ENCODE data around the gene CSTPP1.
"Not testable (repeated sequence)": the region's sequence is repeated elsewhere in the genome, so short reads cannot be mapped to it uniquely, and the experiment has no call there.

Gene CSTPP1

DNA sequence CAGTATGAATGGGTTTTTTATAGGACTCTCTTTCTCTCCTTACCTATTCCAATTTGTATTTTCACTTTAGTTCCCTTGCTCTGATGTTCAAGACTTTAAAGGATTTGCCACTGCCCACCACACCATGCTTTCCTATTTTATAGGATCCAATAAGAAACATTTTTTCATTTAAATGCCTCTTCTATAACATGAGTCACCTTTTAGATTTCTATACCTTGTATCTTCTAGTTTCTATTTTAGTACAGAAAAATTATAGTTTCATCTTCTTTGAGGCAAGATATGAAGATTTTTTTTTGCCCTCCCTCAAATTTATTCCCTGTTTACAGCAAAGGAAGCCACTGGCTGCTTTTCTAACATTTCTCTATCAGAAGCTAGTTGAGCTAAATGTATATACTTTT, 163.4 kb downstream of the CSTPP1 start:
- no peak for DNase-seq (ENCODE audit: low read depth in 2 of 2)

DNA sequence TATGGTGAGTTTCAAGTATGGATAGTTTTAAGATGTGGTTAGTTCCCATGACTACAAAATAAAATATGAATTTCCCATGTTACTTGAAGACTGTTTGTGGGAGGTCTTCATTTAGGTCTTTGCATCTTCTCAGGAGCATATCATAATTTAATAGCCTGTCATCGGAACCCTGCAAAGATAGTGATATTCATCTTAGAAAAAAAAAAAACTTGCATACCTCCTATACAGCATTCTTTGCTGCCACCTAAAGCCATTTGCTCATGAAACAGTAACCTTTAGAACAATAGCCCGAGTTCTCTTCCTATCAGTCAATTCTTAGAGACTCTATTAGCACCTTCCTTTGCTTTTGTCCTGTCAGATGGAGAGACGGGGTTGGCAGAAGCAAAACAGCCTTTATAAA, 164.8 kb downstream of the CSTPP1 start:
- no peak for DNase-seq (ENCODE audit: low read depth in 2 of 2)

DNA sequence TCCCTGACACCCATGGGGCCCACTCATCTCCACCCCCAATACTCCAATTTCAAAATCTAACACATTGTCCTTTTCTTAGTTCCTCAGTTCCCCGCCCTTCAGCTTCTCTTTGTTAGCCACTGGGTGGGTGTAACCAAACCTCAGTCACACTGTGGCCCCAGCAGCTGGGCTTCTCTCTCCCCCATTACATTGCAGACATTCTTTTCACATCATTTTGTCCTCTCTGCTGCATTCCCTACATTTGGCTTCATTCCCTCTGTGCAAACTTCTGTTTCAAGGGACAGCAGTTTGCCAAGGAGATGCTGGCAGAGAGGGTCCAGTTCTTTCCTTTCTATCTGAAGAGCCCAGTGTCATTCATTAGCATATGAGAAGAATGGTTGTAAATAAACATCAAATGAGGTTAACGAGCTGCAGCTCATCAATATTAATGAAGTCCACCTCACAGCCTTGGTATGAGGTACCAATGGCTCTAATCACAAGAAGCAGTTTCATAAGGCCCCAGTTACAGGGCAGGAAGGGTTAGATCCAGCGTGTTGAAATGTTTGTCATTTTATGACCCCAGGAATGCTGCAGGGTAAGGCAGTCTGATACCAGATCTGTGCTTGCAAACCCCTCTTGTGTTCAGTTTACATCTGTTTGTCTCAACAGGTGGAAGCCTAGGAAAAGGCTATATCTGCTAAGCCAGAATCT, 167.8 kb downstream of the CSTPP1 start:
- DNase-seq (ENCODE audit: low read depth in 2 of 2), result no peak

DNA sequence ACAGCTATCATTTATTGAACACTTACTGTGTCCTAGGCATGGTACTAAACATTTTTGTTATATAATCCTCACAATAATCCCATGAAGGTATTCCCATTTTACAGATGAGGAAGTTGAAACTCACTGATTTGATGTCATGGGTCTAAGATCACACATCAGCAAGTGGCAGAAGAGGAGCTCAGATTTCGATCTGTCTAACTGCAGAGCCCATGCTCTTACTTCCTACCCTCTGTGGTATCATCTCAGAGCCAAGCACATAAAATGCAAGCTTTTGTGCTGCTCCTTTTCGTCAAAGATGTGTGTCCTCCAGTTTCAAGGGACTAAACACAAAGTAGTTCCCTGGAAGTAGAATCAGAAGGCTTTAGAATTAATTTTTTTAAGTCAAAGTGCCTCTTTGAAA, 169.0 kb downstream of the CSTPP1 start:
- no peak for DNase-seq (ENCODE audit: low read depth in 2 of 2)

DNA sequence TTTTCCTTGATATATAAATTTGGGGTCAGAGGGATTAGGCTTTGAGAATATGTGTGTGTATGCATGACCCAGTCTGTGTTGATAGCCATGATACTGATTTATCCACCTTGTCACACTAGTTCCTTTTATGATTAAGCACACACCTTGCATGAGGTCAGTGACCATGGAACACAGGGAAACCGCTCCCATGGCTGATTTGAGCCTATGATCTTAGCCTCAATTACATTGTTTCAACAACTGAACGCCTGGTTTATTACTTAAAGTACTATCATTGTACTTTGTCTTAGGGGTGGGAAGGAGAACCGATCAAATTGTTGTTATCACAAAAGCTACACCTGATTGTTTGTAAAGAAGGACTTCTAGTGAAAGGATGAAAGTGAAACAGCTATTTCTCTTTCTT, 169.4 kb downstream of the CSTPP1 start:
- no peak for DNase-seq (ENCODE audit: low read depth in 2 of 2)

DNA sequence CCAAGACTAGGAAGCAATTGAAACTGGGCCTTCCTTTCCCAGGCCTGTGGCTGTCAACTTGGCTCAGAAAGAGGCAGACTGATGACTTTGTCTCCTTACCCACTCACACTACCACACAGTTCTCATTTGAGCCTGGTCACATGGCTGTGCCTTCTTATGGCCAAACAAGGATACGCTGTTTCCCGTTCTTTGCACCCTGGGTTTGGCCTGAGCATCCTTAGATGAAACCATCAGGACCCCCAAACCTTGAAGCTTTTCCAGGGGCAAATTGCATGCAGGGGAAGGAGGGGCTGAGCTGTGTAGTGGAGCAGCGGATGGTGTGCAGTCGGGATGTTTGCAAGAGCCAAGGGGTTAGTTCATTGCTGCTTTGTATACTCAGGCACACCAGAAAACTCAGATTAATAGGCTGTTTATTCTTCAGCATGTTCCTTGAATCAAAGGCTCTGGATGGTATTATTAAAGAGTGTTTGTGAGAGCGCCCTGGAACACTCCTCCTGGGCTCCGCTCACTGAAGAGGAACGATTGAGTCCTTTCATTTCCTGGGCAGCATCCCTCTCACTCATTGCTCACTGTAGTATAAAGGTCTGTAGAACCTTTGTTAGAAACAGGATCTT, 170.3 kb downstream of the CSTPP1 start:
- DNase-seq (ENCODE audit: low read depth in 2 of 2), result no peak

DNA sequence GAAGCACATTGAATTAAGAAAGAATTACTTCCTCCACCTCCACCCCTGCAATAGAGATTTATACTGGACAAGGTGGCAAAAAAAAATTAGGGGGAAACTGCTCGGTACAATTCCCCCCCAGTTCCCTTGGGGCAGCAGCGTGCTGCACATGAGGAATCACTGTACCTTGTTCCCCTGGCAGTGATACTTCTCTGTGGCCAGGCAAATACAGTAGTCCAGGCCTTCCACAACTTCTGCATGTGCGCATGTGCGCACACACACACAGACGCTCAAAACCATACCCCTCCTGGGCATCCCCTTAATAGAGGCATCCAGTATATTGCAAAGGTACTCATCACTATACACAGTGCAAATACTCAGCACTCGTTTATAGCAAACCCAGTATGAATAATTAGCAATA, 171.2 kb downstream of the CSTPP1 start:
- DNase-seq (ENCODE audit: low read depth in 2 of 2), result no peak

DNA sequence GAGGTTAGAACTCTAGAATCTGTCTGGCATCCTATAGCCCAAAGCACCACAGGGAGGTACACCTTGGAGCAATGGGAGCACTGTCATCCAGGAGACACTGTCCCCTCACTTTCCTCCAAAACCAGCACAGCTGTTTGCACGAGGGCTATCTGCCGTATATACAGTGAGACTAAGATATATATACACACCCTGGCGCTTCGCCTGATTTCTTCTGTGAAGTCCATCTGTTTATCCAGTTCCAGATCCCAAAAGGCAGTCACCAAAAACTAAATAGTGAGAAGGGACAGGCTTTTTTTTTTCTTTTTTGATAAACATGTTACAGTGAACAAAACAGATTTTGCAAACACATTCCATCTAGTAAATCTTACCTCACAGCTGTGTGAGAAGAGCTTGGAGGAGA, 171.7 kb downstream of the CSTPP1 start:
- no peak for DNase-seq (ENCODE audit: low read depth in 2 of 2)

DNA sequence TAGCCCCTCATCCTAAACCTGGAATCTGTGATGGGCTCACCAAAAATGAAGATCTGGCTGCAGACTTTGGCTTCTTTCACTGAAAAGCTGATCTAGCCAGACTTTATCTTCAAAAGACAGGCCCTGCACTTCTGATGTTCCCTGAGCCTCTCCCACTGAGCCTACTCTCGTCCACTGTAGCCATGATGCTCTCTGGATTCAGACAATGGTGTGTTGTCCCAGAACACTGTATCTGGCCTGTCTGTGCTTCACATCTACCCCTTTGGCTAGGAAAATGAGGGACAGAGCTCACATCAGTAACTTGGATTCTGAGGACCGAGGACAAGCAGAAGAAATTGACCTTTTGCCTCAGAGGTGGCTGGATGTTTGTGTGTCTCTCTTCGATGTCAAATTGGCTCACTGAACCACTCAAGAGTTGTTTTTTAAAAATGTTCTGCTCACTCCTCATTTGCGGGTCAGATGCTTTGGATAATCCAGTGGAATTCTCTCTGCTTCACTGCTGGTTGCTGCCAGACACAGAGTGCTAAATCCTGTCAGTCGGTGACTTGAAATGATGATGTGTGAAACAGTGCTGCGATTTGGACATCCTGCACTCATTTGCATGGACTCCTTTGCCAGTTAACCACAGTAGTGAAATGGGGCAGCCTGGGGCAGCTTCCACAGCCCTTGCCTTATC, 172.6 kb downstream of the CSTPP1 start:
- DNase-seq (ENCODE audit: low read depth in 2 of 2), result no peak

DNA sequence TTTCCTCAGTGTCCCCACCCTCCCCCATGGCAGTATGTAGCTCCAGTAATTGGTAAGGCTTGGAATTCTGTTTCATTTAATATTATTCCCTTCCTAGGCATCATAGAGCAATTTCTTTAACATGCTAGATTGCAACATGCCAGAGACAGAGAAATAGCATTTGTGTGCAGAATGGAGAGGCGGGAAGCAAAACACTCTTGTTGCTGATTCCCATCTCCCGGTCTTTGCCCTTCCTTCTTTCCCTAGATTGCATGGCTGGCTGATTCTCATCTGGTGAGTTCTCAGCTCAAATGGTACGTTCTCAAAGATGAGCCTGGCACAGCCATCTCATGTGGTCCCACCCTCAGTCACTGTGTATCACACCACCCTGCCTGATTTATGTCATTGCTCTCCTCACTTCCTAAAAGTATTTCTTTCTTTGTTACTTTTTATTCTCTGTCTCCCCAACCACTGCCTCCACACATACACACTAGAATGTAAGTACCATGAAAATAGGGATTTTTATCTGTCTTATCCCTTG, 173.2 kb downstream of the CSTPP1 start:
- no peak for DNase-seq (ENCODE audit: low read depth in 2 of 2)

DNA sequence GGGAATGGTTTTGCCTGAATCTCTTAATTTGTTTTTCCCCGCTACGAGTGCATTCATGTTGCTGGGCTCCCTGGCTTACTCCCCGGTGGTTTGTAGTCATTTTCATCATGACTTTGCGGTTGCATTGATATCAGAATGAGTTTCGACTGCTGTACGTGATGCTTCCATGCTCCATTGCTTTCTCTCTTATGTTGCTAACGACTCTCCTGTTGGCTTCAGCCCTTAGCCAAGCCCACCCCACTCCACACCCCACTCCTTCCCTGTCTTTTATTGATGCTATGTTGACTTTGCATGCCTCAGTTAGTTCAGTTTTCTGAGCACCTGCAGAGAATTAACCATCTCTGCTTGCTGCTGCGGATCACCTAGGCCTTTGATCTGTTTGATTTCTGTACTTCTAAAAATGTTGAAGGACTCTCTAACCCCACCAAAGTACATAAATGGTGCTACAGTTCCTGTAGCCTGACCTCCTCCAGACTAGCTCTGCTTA, 174.8 kb downstream of the CSTPP1 start:
- no peak for DNase-seq (ENCODE audit: low read depth in 2 of 2)

DNA sequence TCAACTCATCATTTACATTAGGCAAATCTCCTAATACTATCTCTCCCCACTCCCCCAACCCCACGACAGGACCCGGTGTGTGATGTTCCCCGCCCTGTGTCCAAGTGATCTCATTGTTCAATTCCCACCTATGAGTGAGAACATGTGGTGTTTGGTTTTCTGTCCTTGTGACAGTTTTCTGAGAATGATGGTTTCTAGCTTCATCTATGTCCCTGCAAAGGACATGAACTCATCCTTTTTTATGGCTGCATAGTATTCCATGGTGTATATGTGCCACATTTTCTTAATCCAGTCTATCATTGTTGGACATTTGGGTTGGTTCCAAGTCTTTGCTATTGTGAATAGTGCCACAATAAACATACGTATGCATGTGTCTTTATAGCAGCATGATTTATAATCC, 176.4 kb downstream of the CSTPP1 start:
- DNase-seq (ENCODE audit: low read depth in 2 of 2), result not testable (repeated sequence)

DNA sequence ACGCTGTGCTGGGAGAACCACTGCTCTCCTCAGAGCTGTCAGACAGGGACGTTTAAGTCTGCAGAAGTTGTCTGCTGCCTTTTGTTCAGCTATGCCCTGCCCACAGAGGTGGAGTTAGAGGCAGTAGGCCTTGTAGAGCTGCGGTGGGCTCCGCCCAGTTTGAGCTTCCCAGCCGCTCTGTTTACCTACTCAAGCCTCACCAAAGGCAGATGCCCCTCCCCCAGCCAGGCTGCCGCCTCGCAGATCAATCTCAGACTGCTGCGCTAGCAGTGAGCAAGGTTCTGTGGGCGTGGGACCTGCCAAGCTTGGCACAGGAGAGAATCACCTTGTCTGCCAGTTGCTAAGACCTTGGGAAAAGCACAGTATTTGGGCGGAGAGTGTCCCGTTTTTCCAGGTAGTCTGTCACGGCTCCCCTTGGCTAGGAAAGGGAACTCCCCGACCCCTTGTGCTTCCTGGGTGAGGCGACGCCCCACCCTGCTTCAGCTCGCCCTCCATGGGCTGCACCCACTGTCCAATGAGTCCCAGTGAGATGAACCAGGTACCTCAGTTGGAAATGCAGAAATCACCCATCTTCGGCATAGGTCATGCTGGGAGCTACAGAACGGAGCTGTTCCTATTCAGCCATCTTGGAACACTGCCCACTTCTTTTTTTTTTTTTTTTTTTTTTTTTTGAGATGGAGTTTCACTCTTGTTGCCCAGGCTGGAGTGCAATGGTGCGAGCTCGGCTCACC, 182.6 kb downstream of the CSTPP1 start:
- DNase-seq (ENCODE audit: low read depth in 2 of 2), result not testable (repeated sequence)

DNA sequence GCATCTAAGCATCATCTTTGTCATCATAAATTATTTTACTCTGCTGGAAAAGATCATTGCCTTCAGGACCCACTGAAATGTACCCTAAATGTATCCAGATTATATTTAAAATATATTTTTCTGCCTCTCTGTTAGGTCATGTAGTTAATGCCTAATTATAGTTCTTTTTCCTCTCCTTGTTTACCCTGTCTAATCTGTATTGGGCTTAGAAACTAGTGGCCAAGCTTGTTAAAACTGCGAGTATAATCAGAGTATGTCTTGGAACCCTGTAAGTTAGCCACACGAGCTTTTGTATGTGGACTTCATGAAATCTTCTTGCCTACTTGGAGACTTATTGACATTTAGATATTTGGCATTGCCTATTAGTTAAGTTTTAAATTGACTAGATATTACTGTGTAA, 184.5 kb downstream of the CSTPP1 start:
- DNase-seq (ENCODE audit: low read depth in 2 of 2), result no peak

DNA sequence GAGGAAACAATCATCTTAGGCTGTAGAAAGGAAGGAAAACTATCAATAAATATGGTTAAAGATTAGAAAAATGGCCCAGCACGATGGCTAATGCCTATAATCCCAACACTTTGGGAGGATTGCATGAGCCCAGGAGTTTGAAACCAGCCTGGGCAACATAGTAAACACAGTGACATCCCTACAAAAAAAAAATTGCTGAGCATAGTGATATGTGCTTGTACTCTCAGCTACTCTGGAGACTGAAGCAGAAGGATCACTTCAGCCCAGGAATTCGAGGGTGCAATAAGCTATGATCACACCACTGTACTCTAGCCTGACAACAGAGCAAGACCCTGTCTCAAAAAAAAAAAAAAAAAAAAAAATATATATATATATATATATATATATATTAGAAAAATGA, 185.2 kb downstream of the CSTPP1 start:
- DNase-seq (ENCODE audit: low read depth in 2 of 2), result no peak

DNA sequence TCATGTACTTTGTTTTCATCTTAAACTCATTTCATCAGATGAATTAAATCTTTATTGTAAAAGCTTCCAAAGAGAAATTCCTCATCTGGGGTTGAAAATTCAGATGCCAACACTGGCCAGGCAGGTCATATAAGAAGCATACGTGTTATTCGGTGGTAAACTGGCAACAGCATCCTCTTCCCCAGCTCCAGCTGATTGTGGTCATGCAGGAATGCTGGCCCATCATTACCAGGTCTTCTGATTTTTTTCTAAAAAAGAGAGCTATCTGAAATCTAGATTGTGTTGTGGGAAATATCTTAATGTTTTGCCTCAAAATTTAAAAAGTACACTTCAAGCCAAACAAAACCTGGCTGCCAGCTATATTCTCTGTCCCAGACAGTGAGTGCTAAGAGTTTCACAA, 186.5 kb downstream of the CSTPP1 start:
- DNase-seq (ENCODE audit: low read depth in 2 of 2), result no peak

DNA sequence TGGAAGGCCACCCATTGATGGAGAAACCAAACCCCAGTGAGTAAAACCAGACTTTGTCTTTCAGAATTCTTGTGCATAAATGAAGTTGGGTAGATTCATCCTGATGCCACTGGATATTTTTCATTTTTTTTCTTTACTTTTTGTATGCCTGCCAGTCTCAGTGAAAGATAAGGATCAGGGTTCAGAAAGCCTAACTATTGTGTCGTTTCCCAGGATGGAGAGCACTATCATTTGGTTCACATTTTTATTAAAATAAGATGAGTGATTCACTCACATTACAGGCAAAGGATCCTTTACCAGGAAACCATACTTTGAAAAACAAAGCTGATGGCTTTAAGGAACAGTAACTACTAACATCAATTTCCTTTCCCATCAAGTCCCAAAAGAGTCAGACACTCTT, 188.1 kb downstream of the CSTPP1 start:
- no peak for DNase-seq (ENCODE audit: low read depth in 2 of 2)

DNA sequence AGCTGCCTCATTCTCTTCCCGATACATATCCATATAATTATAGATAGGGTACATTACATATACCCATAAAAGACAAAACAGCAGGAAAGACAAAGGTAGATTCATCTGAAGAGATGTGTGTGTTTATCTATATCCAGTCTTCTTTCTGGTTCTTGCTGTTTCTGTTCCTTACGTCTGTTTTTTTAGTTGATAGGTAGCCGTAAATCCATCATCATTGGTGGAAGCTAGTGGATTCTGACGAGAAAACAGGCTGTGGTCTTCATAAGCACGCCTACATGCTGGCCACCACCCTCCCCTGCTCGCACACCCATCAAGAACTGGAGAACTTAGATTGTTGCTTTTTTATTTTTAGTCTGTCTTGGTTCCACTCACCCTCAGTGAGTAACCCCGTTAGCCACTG, 188.5 kb downstream of the CSTPP1 start:
- no peak for DNase-seq (ENCODE audit: low read depth in 2 of 2)

DNA sequence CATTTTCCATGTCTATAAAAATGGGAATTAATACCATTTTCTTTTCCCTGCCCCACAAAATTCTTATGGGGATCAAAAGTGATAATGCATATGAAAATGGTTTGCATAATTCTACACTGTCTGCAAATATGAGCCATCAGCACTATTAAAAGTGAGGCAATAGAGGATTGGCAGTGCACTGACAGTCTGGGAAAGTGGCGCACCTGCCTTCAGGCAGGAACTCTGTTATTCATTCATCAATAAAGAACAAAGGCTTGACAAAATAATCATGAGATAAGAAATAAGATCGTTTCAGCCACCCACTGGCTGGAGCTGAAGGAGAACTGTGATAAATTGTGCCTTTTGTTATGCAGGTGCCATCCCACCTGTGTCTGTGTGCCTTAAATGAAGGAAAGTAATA, 190.7 kb downstream of the CSTPP1 start:
- DNase-seq (ENCODE audit: low read depth in 2 of 2), result no peak

DNA sequence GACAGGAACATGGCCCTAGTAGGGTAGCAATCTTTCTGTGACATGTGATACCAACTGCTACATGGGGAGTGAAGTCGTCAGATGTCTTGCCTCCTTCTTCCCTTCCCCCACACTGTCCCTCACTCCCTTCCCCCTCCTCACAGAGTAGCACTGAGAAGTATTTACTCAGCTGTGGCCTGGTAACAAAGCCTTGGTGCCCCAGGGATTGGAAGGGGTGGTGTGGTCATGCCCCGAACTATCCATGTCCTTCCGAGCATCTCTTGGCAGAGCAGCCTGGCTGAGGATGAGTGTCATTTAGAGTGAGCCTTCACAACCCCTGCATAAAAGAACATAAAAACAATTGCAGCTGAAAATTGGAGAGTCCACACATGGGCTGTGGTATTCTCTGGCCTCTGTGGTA, 194.0 kb downstream of the CSTPP1 start:
- no peak for DNase-seq (ENCODE audit: low read depth in 2 of 2)

DNA sequence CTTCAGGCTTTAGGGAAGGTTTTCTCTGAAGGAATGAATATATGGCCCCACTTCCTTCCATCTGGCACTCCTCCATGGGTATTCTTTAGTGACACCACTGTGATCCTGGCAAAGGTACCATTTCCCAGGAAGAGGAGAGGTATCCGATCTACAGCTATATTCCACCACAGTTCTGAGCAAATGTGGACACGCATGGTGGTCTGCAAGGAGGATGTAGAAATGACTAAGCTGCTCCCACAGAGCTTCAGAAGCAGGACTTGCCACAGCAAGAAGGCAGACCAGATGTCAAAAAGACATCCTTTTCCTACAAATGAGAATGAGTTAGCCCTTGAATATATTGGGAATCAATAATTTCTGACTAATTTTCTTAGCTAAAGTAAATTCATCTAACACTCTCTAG, 194.6 kb downstream of the CSTPP1 start:
- DNase-seq (ENCODE audit: low read depth in 2 of 2), result no peak

DNA sequence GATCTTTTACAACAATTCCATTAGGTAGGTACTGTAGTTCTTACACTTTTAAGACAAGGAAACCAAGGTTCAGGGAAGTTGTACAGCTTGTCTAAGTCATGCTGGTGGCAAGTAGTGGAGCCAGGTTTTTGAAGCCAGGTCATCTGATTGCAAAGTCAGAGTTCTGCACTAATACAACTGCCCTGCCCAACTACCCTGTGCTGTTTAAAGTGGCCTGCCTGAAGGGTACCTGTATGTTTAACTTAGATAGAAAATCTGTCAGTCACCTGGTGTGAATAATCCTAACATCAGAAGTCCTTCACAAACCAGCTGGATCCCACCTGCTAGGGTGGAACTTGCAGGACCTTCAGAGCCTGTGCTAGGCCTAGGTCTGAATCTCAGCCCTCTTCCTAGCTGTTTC, 195.9 kb downstream of the CSTPP1 start:
- DNase-seq (ENCODE audit: low read depth in 2 of 2), result no peak
